BLaER1 (cell line): ENCODE data around the gene PACSIN2.

Source experiments
- H3K27ac ChIP-seq: shearing (Covaris generic); formaldehyde crosslinking; 2 replicates; pipeline ENCODE4 v1.8.1; 2022
- H3K27me3 ChIP-seq: shearing (Covaris generic); formaldehyde crosslinking; 2 replicates; pipeline ENCODE4 v1.8.1; 2022
- H3K36me3 ChIP-seq: shearing (Covaris generic); formaldehyde crosslinking; 2 replicates; pipeline ENCODE4 v1.8.1; 2022
- H3K4me1 ChIP-seq: shearing (Covaris generic); formaldehyde crosslinking; 2 replicates; pipeline ENCODE4 v1.8.1; 2022
- H3K4me2 ChIP-seq: shearing (Covaris generic); formaldehyde crosslinking; 2 replicates; pipeline ENCODE4 v1.8.1; 2022
- H3K4me3 ChIP-seq: shearing (Covaris generic); formaldehyde crosslinking; 2 replicates; pipeline ENCODE4 v1.8.1; 2022
- H3K9ac ChIP-seq: shearing (Covaris generic); formaldehyde crosslinking; 2 replicates; pipeline ENCODE4 v1.8.1; 2022
- H3K9me3 ChIP-seq: shearing (Covaris generic); formaldehyde crosslinking; 2 replicates; pipeline ENCODE4 v1.8.1; 2022
- H4K20me1 ChIP-seq: shearing (Covaris generic); formaldehyde crosslinking; 2 replicates; pipeline ENCODE4 v1.8.1; 2022
- Cebpa-rat ChIP-seq: shearing (Covaris generic); IDR thresholded peaks from 2 replicates; pipeline ENCODE4 v1.8.1; 2022

PACSIN2 gene

DNA sequence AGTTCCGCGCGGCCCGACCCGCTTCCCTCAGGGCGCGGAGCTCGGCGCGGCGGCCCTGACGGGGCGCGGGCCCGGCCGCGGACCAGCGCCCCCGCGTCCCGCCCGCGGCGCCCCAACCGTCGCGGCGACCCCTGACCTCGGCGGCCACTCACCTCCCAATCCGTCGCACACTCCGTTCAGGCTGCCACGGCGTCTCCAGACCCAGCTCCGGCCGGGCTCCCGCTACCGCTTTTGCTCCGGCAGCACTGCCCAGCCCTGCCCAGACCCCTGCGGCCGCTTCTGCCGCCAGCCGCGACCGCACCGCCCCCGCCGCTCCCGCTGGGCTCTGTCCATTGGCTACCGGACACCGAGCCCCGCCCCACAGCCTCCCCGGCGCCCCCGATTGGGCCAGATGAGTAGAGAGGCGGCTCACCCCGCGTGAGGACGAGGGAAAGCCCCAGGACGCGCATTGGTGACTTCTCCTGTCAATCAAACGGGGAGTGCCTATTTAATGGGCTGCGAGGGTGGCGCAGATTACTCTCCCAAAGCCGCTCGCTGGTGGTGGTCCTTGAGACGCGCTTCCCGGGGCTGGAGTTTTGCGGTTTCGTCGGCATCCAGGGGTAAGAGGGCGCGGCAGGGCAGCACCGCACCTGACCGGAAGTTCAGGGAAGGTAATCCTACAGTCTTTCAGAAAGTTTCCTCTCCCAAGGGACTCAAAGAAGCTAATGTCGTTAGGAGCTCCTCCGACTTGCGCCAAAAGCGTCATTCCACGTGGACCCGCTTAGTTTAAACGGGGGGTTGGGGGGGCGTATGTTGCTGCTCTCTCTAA lies at the start of gene PACSIN2:
Gene PACSIN2 (minus strand): TSS at position 281 of the 808 bp plus-strand sequence. CDS start 103,069 bp downstream, outside the sequence.
- Histone ChIP-seq H3K4me3 (peak within 1 kb of the TSS; percentile 89), H3K36me3 (no peaks in the 10 kb centered on the region), H3K9me3 (no peaks in the 10 kb centered on the region), H4K20me1 (peaks cover 44% of the 10 kb centered on the region), H3K27me3 (no peaks in the 10 kb centered on the region), H3K4me2 (peak within 1 kb of the TSS; percentile 93), H3K27ac (peak within 1 kb of the TSS; percentile 81), H3K4me1 (peaks cover 63% of the 10 kb centered on the region), H3K9ac (peak within 1 kb of the TSS; percentile 84)
- no peak for TF ChIP-seq Cebpa-rat

DNA sequence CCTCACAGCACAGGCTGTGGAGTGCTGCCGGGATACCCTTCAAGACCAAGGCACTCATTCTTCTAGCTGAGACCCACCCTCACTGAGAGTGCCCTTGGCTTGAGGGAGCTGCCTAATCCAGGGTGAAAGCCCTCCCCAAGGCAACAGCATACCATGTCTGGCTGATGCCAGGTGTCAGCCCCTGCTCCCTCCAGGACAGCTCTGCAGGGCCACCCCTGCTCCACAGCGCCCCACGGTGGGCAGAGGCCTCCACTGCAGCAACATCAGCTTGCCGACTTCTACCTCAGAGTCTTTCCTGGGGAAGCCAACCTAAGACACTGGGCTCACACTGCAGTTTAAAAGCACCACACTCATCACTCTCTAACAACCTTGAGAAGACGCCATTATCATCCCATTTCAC lies 45.2 kb upstream of the PACSIN2 start:
- no peak overlapping the region for H3K27ac ChIP-seq
- H3K27me3 ChIP-seq = no peaks in the 10 kb centered on the region
- no peak overlapping the region for H3K4me3 ChIP-seq
- no peaks in the 10 kb centered on the region for H4K20me1 ChIP-seq
- H3K9ac ChIP-seq = no peak overlapping the region
- TF ChIP-seq Cebpa-rat = no peak
- no peak overlapping the region for H3K4me2 ChIP-seq
- H3K4me1 ChIP-seq = no peaks in the 10 kb centered on the region
- peaks cover 72% of the 10 kb centered on the region for H3K36me3 ChIP-seq
- H3K9me3 ChIP-seq = no peaks in the 10 kb centered on the region

DNA sequence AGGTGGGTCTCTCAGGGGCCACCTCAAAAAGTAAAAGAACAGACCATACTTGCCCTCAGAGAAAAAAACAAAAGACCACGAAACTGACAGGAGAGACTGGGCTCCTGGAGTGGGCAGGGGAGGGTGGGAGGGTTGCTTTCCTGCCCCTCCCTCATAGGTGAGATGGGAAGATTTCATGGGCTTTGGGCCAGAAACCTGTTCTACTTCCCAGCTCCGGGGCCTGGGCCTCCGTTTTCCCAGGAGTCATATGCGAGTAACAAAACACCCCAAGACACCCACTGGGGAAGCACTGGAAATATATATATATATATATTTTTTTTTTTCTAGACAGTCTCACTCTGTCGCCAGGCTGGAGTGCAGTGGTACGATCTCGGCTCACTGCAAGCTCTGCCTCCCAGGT lies 42.7 kb upstream of the PACSIN2 start:
- peaks cover 59% of the 10 kb centered on the region for H3K36me3 ChIP-seq
- H4K20me1 ChIP-seq = no peaks in the 10 kb centered on the region
- H3K4me3 ChIP-seq = no peak overlapping the region
- H3K4me2 ChIP-seq = no peak overlapping the region
- H3K9me3 ChIP-seq = no peaks in the 10 kb centered on the region
- no peaks in the 10 kb centered on the region for H3K4me1 ChIP-seq
- H3K27me3 ChIP-seq = no peaks in the 10 kb centered on the region
- no peak overlapping the region for H3K9ac ChIP-seq
- no peak for TF ChIP-seq Cebpa-rat
- no peak overlapping the region for H3K27ac ChIP-seq

DNA sequence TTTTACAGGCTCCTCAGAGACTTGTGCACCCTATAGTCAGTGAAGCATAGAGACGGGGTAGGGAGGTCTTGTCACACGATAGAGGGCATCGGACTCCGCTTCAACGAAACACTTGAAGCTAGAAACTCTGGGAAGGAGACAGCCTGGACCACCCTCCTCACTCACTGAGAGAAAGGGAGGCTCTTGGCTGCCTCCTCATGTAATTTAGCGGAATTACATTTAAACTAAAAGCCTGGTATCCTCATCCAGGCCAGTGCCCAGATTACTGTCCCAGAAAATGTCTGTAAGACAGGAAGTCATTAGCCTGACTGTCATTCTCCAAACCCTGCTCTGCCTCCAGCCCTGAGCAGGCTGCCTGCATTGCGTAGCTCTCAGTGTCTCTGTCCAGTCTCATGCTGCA lies 38.2 kb upstream of the PACSIN2 start:
- Histone ChIP-seq H3K27ac (no peak overlapping the region), H3K36me3 (peaks cover 36% of the 10 kb centered on the region; the same call in 1 of the 2 replicates), H3K4me3 (no peak overlapping the region), H4K20me1 (no peaks in the 10 kb centered on the region), H3K4me1 (no peaks in the 10 kb centered on the region), H3K9ac (no peak overlapping the region), H3K4me2 (no peak overlapping the region), H3K9me3 (no peaks in the 10 kb centered on the region), H3K27me3 (no peaks in the 10 kb centered on the region)
- TF ChIP-seq Cebpa-rat = no peak

- Histone ChIP-seq H3K27me3 (no peaks in the 10 kb centered on the region), H3K36me3 (peaks cover 29% of the 10 kb centered on the region; the same call in 1 of the 2 replicates), H3K9me3 (no peaks in the 10 kb centered on the region), H3K9ac (no peak overlapping the region), H3K4me3 (no peak overlapping the region), H3K27ac (no peak overlapping the region), H4K20me1 (no peaks in the 10 kb centered on the region), H3K4me1 (no peaks in the 10 kb centered on the region), H3K4me2 (no peak overlapping the region)
- TF ChIP-seq Cebpa-rat = no peak
These were observed 36.0 kb upstream of the PACSIN2 start for GRCh38 chr22:43050995-43051394.

DNA sequence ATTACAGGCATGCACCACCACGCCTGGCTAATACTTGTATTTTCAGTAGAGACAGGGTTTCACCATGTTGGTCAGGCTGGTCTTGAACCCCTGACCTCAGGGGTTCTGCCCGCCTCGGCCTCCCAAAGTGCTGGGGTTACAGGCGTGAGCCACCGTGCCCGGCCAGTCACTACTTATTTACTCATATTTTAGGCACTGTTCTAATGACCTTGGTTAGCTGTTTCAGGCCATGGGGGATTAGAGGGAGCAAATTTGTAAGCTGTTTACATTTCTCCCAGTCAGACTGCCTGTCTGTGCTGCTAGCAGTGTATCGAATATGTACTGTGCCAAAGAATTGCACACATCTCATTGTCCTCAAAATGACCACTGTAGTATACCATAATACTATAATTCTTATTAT lies 32.7 kb upstream of the PACSIN2 start:
- no peak overlapping the region for H3K4me3 ChIP-seq
- H3K9me3 ChIP-seq = no peaks in the 10 kb centered on the region
- H3K4me1 ChIP-seq = peaks cover 15% of the 10 kb centered on the region
- TF ChIP-seq Cebpa-rat = no peak
- no peaks in the 10 kb centered on the region for H3K27me3 ChIP-seq
- H3K9ac ChIP-seq = no peak overlapping the region
- no peaks in the 10 kb centered on the region for H4K20me1 ChIP-seq
- H3K36me3 ChIP-seq = peaks cover 19% of the 10 kb centered on the region; the same call in 1 of the 2 replicates
- no peak overlapping the region for H3K27ac ChIP-seq
- H3K4me2 ChIP-seq = no peak overlapping the region

- Histone ChIP-seq H3K9ac (no peak overlapping the region), H3K27me3 (no peaks in the 10 kb centered on the region), H3K36me3 (0 out of 2 replicates have a peak, but pooled peaks cover 4% of the 10 kb centered on the region), H4K20me1 (no peaks in the 10 kb centered on the region), H3K4me1 (peaks cover 15% of the 10 kb centered on the region), H3K4me3 (no peak overlapping the region), H3K4me2 (peak overlapping the region; percentile 76), H3K27ac (0 out of 2 replicates have a peak overlapping the region, but pooled peaks have one; percentile 64), H3K9me3 (no peaks in the 10 kb centered on the region)
- TF ChIP-seq Cebpa-rat = no peak
These were observed 29.4 kb upstream of the PACSIN2 start for GRCh38 chr22:43044290-43044712.

DNA sequence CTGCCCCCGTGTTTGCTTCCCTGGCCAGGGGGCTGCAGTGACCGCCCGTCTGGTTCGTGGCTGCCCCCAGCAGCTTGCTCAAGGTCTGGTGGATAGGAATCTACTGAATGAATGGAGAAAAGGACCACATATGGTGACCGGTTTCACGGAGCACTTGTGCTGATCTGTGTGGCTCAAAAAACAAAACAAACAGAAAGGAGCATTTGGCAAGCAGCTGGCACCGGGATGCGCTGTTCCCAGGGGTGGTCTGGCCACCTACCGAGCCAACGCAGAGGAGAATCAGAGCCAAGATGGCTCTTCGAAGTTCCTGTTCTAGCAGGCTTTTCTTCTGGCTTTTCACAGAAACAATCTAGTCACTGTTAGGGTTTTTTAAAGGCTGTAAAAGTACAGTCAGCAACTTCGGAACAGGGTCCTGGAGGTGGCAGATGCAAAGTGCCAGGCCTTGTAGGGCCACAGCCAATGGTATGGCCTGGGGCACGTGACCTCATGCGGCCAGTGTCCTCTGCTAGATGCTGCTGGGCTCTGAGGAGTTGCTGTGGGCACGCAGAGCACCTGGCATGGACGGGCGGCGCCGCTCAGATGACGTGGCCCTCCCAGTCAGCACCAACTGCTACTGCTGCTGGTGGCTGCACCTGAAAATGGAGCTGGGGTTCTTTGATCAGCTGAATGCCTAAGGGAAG lies 27.3 kb upstream of the PACSIN2 start:
- no peak overlapping the region for H3K4me2 ChIP-seq
- no peak overlapping the region for H3K27ac ChIP-seq
- H3K9me3 ChIP-seq = no peaks in the 10 kb centered on the region
- H3K36me3 ChIP-seq = 0 out of 2 replicates have a peak, but pooled peaks cover 4% of the 10 kb centered on the region
- no peak overlapping the region for H3K4me3 ChIP-seq
- no peak for TF ChIP-seq Cebpa-rat
- H3K4me1 ChIP-seq = peaks cover 15% of the 10 kb centered on the region
- no peaks in the 10 kb centered on the region for H4K20me1 ChIP-seq
- no peaks in the 10 kb centered on the region for H3K27me3 ChIP-seq
- H3K9ac ChIP-seq = no peak overlapping the region

- Histone ChIP-seq H3K4me3 (no peak overlapping the region), H3K27ac (no peak overlapping the region), H3K4me2 (no peak overlapping the region), H3K9ac (no peak overlapping the region), H3K9me3 (no peaks in the 10 kb centered on the region), H3K4me1 (peaks cover 32% of the 10 kb centered on the region), H4K20me1 (no peaks in the 10 kb centered on the region), H3K27me3 (no peaks in the 10 kb centered on the region), H3K36me3 (no peaks in the 10 kb centered on the region)
- TF ChIP-seq Cebpa-rat = no peak
These were observed 24.9 kb upstream of the PACSIN2 start for GRCh38 chr22:43039800-43040199.

DNA sequence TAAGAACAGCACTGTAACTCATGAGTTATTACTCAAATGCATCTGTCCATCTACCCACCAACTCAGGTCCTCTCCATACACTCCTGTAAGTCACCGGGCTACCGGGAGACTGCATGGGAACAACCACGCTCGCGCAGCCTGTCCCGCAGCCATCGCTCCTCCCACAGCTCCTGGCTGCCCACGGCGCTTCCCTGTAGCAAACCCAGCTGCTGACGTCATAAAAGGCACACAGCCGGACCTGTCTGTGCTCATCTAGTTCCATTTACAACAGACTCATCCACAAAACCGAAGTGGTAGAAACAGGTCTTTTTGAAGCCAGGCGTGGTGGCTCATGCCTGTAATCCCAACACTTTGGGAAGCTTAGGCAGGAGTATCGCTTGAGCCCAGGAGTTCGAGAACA lies 23.4 kb upstream of the PACSIN2 start:
- Histone ChIP-seq H3K27ac (no peak overlapping the region), H4K20me1 (no peaks in the 10 kb centered on the region), H3K36me3 (no peaks in the 10 kb centered on the region), H3K9me3 (no peaks in the 10 kb centered on the region), H3K4me3 (no peak overlapping the region), H3K4me1 (peaks cover 34% of the 10 kb centered on the region), H3K9ac (no peak overlapping the region), H3K27me3 (no peaks in the 10 kb centered on the region), H3K4me2 (no peak overlapping the region)
- TF ChIP-seq Cebpa-rat = no peak
